Panc1 (cell line): ENCODE data around the gene SALL4. TPM values are rescaled to one million over a fixed set of nuclear protein-coding genes. Genes with fewer than 3 reads are reported as not detected.

Experiments
- ATAC-seq: fragments of 200-7000 bp; cut with Tn5 transposase; 2 replicates; pipeline ENCODE4 v1.9.1; 2020; ENCODE audit warnings: mild to moderate bottlenecking, moderate library complexity
- BruUV-seq: library from RNA; stranded (reverse); fragments of 400-500 nt; replicated peaks from 2 replicates; lab custom pipeline; 2021; lab: Mats Ljungman, UMichigan
- CTCF ChIA-PET: fragments of 300-600 bp; sonication (Branson Sonifier 250); formaldehyde crosslinking; loops from one replicate; lab custom pipeline; 2022; ENCODE audit warnings: antibody characterized with exemption; lab: Charles Lee
- POLR2A ChIA-PET: fragments of 300-600 bp; sonication (Branson Sonifier 250); formaldehyde crosslinking; loops from one replicate; lab custom pipeline; 2022; ENCODE audit warnings: antibody characterized with exemption; lab: Charles Lee
- DNase-seq: peaks from one replicate; pipeline ENCODE4 v3.0.0-alpha.2; 2010; ENCODE audit warnings: low read depth, low spot score
- H3K27ac ChIP-seq: 2 replicates; pipeline ENCODE4 v1.5.1; 2011; ENCODE audit warnings: mild to moderate bottlenecking, low read length, inconsistent platforms
- H3K27me3 ChIP-seq: fragments of 200-500 bp; sonication (Bioruptor generic); 2 replicates; pipeline ENCODE4 v1.6.0; 2014; ENCODE audit warnings: low read length, inconsistent platforms; ENCODE audit not compliant: control insufficient read depth, insufficient read depth
- H3K36me3 ChIP-seq: fragments of 200-500 bp; sonication (Bioruptor generic); 2 replicates; pipeline ENCODE4 v1.5.1; 2014; ENCODE audit warnings: inconsistent platforms, mild to moderate bottlenecking, low read length, moderate library complexity; ENCODE audit not compliant: control insufficient read depth, insufficient read depth
- H3K4me1 ChIP-seq: 2 replicates; pipeline ENCODE4 v1.5.1; 2011; ENCODE audit warnings: inconsistent platforms, mild to moderate bottlenecking, low read length, moderate library complexity; ENCODE audit not compliant: control insufficient read depth, insufficient read depth
- H3K4me3 ChIP-seq, 2 experiments: 2 replicates each; pipeline ENCODE4 v1.5.1; 2011 to 2012; ENCODE audit warnings: low read depth in 2 of 2, low read length in 2 of 2, mild to moderate bottlenecking in 2 of 2, inconsistent platforms in 1 of 2, moderate library complexity in 1 of 2
- H3K9me3 ChIP-seq: fragments of 200-500 bp; sonication (Bioruptor generic); 2 replicates; pipeline ENCODE4 v1.5.1; 2014; ENCODE audit warnings: low read depth, mild to moderate bottlenecking, inconsistent platforms, low read length, moderate library complexity; ENCODE audit not compliant: control insufficient read depth, insufficient read depth
- CTCF ChIP-seq: fragments of 450-650 bp; IDR thresholded peaks from 2 replicates; pipeline ENCODE4 v1.5.1; 2017; ENCODE audit warnings: mild to moderate bottlenecking
- POLR2AphosphoS5 ChIP-seq: IDR thresholded peaks from 2 replicates; pipeline ENCODE4 v1.6.1; 2012; ENCODE audit warnings: mild to moderate bottlenecking, low read depth, low read length, moderate library complexity
- SIN3A ChIP-seq: IDR thresholded peaks from 2 replicates; pipeline ENCODE4 v1.6.1; 2012; ENCODE audit warnings: low read depth, mild to moderate bottlenecking, low read length, moderate library complexity, borderline replicate concordance; ENCODE audit not compliant: insufficient read depth
- TCF7L2 ChIP-seq: IDR thresholded peaks from 2 replicates; pipeline ENCODE4 v1.6.1; 2011; ENCODE audit warnings: mild to moderate bottlenecking, low read depth, low read length, inconsistent platforms
- in situ Hi-C: cut with HindIII; loops from 2 replicates; pipeline ENCODE4 v1.10.0; 2016; ENCODE audit warnings: low sequenced_read_pairs, low pct_unique_long_range_greater_than_20kb
- intact Hi-C: fragments of 100-400 bp; cut with micrococcal nuclease; formaldehyde crosslinking; loops from one replicate; pipeline ENCODE4 v1.10.0; 2022; ENCODE audit not compliant: unreplicated experiment
- total RNA-seq: library from RNA; stranded (reverse); gene quantifications from one replicate; pipeline ENCODE4 v1.2.1, GENCODE V29; 2021; ENCODE audit not compliant: unreplicated experiment
- TF ChIP-seq, protein P1 (sequence below), 2 experiments: IDR thresholded peaks; 2 replicates each; pipeline ENCODE4 v1.6.1; 2011 to 2012; ENCODE audit warnings: low read depth in 2 of 2, control low read depth in 1 of 2, low read length in 1 of 2, mild to moderate bottlenecking in 1 of 2, moderate library complexity in 1 of 2; ENCODE audit not compliant: insufficient read depth in 1 of 2

The SALL4 gene
- total RNA-seq, 1 experiment from 2014 or later: 1.6 TPM

GRCh38 chr20:51804754-51805153 is 2.4 kb upstream of the SALL4 start:
- Histone ChIP-seq H3K27ac (no peak overlapping the region), H3K4me1 (0 out of 2 replicates have a peak, but pooled peaks cover 3% of the 10 kb centered on the region), H3K27me3 (no peaks in the 10 kb centered on the region), H3K36me3 (no peaks in the 10 kb centered on the region), H3K4me3 (no peak overlapping the region), H3K9me3 (no peaks in the 10 kb centered on the region)
- no peak for ATAC-seq
- CTCF ChIA-PET: interaction anchor here (0.6 kb wide), 1 partner anchor 93 kb away, joined by 3 read pairs; no protein-coding TSS in a partner anchor
- POLR2A ChIA-PET: interaction anchor here (0.6 kb wide), 1 partner anchor 87 kb away, joined by 3 read pairs; no protein-coding TSS in a partner anchor
- no TSS peak for BruUV-seq
- intact Hi-C loops (loop anchor here (5.0 kb wide), 1 partner anchor 258 kb away; no protein-coding TSS in a partner anchor), in situ Hi-C loops (no loop called here)
- DNase-seq: no peak
- TF ChIP-seq TCF7L2 (no peak), POLR2AphosphoS5 (no peak), CTCF (no peak), SIN3A (no peak)
- TF ChIP-seq, protein P1, sequence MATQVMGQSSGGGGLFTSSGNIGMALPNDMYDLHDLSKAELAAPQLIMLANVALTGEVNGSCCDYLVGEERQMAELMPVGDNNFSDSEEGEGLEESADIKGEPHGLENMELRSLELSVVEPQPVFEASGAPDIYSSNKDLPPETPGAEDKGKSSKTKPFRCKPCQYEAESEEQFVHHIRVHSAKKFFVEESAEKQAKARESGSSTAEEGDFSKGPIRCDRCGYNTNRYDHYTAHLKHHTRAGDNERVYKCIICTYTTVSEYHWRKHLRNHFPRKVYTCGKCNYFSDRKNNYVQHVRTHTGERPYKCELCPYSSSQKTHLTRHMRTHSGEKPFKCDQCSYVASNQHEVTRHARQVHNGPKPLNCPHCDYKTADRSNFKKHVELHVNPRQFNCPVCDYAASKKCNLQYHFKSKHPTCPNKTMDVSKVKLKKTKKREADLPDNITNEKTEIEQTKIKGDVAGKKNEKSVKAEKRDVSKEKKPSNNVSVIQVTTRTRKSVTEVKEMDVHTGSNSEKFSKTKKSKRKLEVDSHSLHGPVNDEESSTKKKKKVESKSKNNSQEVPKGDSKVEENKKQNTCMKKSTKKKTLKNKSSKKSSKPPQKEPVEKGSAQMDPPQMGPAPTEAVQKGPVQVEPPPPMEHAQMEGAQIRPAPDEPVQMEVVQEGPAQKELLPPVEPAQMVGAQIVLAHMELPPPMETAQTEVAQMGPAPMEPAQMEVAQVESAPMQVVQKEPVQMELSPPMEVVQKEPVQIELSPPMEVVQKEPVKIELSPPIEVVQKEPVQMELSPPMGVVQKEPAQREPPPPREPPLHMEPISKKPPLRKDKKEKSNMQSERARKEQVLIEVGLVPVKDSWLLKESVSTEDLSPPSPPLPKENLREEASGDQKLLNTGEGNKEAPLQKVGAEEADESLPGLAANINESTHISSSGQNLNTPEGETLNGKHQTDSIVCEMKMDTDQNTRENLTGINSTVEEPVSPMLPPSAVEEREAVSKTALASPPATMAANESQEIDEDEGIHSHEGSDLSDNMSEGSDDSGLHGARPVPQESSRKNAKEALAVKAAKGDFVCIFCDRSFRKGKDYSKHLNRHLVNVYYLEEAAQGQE (IDR thresholded peaks at IDR 0.05; ENCODE audit: insufficient read depth in 1 of 2, low read depth in 2 of 2, low read length in 1 of 2): no peak

DNA sequence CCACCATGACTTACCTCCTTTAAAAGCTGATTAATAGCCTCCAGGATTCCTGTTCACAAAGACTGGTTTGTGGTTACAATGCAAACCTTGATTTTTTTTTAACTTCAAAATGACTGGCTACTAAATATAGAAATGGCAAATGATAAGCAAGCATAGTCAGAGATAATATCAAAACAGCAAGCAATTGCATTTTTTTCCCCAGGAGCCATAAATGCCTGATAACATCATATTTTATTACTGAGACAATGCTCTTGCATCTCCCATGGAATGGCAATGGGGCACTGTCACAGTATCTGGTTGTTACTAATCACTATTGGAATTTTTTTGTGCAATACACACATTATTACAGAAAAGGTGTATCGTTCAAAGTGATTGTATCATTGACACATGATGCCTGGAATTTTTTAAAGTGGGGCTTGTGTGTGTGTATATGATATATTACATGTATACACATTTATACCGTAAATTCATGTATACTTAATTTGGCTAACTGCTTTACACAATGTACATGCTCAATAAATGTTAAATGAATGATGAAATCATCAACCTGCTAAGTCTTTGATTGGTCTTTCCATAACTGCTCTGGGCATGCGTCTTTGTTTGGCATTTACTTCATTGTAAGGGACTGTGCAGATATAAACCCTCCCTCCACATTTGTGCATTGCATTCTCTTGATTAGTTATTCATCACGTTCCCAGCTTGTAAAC is 980 bp upstream of the SALL4 start:
- H3K36me3 ChIP-seq: no peaks in the 10 kb centered on the region
- TF ChIP-seq CTCF (no peak), SIN3A (no peak), POLR2AphosphoS5 (no peak), TCF7L2 (no peak)
- TF ChIP-seq, protein P1 (IDR thresholded peaks at IDR 0.05; ENCODE audit: insufficient read depth in 1 of 2, low read depth in 2 of 2, low read length in 1 of 2): no peak
- ChIA-PET CTCF (no interaction called here), POLR2A (no interaction called here)
- no peak for DNase-seq
- no peak for ATAC-seq
- in situ Hi-C loops (no loop called here), intact Hi-C loops (loop anchor here (5.0 kb wide), 1 partner anchor 259 kb away; no protein-coding TSS in a partner anchor)
- H3K9me3 ChIP-seq: no peaks in the 10 kb centered on the region
- H3K27ac ChIP-seq: no peak overlapping the region
- no peak overlapping the region for H3K4me3 ChIP-seq
- H3K4me1 ChIP-seq: peaks cover 3% of the 10 kb centered on the region; the same call in 1 of the 2 replicates
- no peaks in the 10 kb centered on the region for H3K27me3 ChIP-seq
- BruUV-seq: no TSS peak
